Measurements from ENCODE around the gene JPT2. TPM values are rescaled to one million over a fixed set of nuclear protein-coding genes. Genes with fewer than 3 reads are reported as not detected.

The JPT2 gene
- total RNA-seq, 1 donor from 2014 or later = 132 TPM

DNA sequence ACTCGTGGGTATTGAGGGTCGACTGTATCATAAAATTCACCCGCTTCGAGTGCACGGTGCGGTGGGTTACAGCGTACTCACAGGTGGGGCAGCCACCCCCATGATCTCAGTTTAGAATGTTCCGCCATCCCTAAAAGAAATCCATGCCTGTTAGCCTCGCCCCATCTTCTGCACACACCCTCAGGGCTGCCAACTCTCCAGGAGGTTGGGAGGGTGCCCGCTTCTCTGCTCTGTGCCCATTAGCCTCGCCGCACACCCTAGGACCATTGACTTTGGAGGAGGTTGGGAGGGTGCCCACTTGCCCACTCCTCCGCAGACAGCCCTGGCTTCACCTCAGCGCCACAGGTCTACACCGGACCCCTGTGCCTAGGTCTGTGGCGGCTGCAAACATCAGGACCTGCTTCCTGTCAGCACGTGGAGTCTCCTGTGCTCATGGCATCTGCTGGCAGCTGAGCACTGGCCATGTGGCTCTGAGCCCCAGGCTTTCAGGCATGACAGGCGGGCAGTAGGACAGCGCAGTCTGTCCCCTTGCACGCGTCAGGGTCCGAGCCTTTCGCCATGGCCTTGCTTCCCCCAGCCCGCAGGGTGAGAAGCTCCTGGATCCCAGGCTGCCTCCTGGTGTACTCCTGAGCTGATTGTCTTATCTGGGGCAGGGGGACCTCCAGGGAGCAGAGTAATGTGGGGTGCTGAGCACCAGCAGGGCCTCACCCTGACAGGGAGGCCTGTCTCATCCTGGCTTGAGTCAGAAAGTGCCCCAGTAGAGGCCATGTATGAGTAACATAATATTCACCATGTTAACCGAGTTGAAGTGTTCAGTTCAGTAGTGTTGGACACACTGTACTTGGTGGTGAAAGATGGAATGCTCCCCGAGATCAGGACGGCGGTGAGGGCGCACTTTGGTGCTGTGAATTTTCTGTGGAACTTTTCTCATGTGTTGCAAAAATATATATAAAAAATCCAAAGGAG lies 71.4 kb downstream of the JPT2 start:
- H3K9me3 Mint-ChIP-seq = no peaks in the 10 kb centered on the region
- H3K4me3 Mint-ChIP-seq = no peak overlapping the region
- H3K36me3 Mint-ChIP-seq = no peaks in the 10 kb centered on the region
- DNase-seq (ENCODE audit: extremely low spot score, unreplicated experiment) = no peak
- H3K4me1 Mint-ChIP-seq (ENCODE audit: unreplicated experiment) = no peaks in the 10 kb centered on the region
- no peak overlapping the region for H3K27ac Mint-ChIP-seq
- TF ChIP-seq, protein P1, sequence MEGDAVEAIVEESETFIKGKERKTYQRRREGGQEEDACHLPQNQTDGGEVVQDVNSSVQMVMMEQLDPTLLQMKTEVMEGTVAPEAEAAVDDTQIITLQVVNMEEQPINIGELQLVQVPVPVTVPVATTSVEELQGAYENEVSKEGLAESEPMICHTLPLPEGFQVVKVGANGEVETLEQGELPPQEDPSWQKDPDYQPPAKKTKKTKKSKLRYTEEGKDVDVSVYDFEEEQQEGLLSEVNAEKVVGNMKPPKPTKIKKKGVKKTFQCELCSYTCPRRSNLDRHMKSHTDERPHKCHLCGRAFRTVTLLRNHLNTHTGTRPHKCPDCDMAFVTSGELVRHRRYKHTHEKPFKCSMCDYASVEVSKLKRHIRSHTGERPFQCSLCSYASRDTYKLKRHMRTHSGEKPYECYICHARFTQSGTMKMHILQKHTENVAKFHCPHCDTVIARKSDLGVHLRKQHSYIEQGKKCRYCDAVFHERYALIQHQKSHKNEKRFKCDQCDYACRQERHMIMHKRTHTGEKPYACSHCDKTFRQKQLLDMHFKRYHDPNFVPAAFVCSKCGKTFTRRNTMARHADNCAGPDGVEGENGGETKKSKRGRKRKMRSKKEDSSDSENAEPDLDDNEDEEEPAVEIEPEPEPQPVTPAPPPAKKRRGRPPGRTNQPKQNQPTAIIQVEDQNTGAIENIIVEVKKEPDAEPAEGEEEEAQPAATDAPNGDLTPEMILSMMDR (conservative IDR thresholded peaks at IDR 0.05) = no peak
- H3K27me3 Mint-ChIP-seq = no peaks in the 10 kb centered on the region

Small RNA genes lying within 50 kb of the gene (microRNA-seq; reads per million reads assigned to microRNA genes)
- 2.2 reads per million for gene MIR3177

Other genes starting within 250 kb of the JPT2 start
- gene PERCC1, start 247.2 kb upstream of the JPT2 start, total RNA-seq (ENCODE audit: low replicate concordance) = 0.77 and 0.83 TPM in 2 replicates
- 2.2 and 5.0 TPM in 2 replicates for gene CCDC154, start 233.7 kb upstream of the JPT2 start, total RNA-seq (ENCODE audit: low replicate concordance)
- 91.9 and 98.1 TPM in 2 replicates for gene CLCN7, start 203.3 kb upstream of the JPT2 start, total RNA-seq (ENCODE audit: low replicate concordance)
- not detected in 2 replicates for gene PTX4, start 189.3 kb upstream of the JPT2 start, total RNA-seq (ENCODE audit: low replicate concordance)
- 39.3 and 65.4 TPM in 2 replicates for gene TELO2, start 184.9 kb upstream of the JPT2 start, total RNA-seq (ENCODE audit: low replicate concordance)
- 1.0 TPM in 1 of 2 replicates, not detected in the other for gene TMEM204, start 144.6 kb upstream of the JPT2 start, total RNA-seq (ENCODE audit: low replicate concordance)
- 27.9 and 55.1 TPM in 2 replicates for gene IFT140, start 66.2 kb upstream of the JPT2 start, total RNA-seq (ENCODE audit: low replicate concordance)
- gene CRAMP1, start 65.9 kb upstream of the JPT2 start, total RNA-seq (ENCODE audit: low replicate concordance) = 29.0 and 31.4 TPM in 2 replicates
- 50.4 and 97.5 TPM in 2 replicates for gene MAPK8IP3, start 27.9 kb downstream of the JPT2 start, total RNA-seq (ENCODE audit: low replicate concordance)
- 54.0 and 55.9 TPM in 2 replicates for gene NME3, start 93.3 kb downstream of the JPT2 start, total RNA-seq (ENCODE audit: low replicate concordance)
- gene EME2, start 94.5 kb downstream of the JPT2 start, total RNA-seq (ENCODE audit: low replicate concordance) = 26.9 and 35.9 TPM in 2 replicates
- 95.5 and 97.9 TPM in 2 replicates for gene MRPS34, start 94.9 kb downstream of the JPT2 start, total RNA-seq (ENCODE audit: low replicate concordance)
- gene SPSB3, start 104.3 kb downstream of the JPT2 start, total RNA-seq (ENCODE audit: low replicate concordance) = 51.2 and 71.3 TPM in 2 replicates
- 54.5 and 66.6 TPM in 2 replicates for gene NUBP2, start 104.7 kb downstream of the JPT2 start, total RNA-seq (ENCODE audit: low replicate concordance)
- 0.17 and 0.59 TPM in 2 replicates for gene IGFALS, start 115.4 kb downstream of the JPT2 start, total RNA-seq (ENCODE audit: low replicate concordance)
- gene HAGH, start 148.5 kb downstream of the JPT2 start, total RNA-seq (ENCODE audit: low replicate concordance) = 32.0 and 36.7 TPM in 2 replicates
- gene FAHD1, start 148.9 kb downstream of the JPT2 start, total RNA-seq (ENCODE audit: low replicate concordance) = 33.2 and 41.1 TPM in 2 replicates
- gene MEIOB, start 193.9 kb downstream of the JPT2 start, total RNA-seq (ENCODE audit: low replicate concordance) = not detected in 2 replicates
- 1.3 and 5.6 TPM in 2 replicates for gene HS3ST6, start 240.1 kb downstream of the JPT2 start, total RNA-seq (ENCODE audit: low replicate concordance)